ENCODE measurements around the gene NPC1. TPM values are rescaled to one million over a fixed set of nuclear protein-coding genes. Genes with fewer than 3 reads are reported as not detected.
A peak's percentile ranks its signal among the peaks of the same experiment; 100 is the strongest.
"Not testable (repeated sequence)": the region's sequence is repeated elsewhere in the genome, so short reads cannot be mapped to it uniquely, and the experiment has no call there.

NPC1 gene
- total RNA-seq, 1 donor from 2014 or later, result 38.1 TPM

DNA sequence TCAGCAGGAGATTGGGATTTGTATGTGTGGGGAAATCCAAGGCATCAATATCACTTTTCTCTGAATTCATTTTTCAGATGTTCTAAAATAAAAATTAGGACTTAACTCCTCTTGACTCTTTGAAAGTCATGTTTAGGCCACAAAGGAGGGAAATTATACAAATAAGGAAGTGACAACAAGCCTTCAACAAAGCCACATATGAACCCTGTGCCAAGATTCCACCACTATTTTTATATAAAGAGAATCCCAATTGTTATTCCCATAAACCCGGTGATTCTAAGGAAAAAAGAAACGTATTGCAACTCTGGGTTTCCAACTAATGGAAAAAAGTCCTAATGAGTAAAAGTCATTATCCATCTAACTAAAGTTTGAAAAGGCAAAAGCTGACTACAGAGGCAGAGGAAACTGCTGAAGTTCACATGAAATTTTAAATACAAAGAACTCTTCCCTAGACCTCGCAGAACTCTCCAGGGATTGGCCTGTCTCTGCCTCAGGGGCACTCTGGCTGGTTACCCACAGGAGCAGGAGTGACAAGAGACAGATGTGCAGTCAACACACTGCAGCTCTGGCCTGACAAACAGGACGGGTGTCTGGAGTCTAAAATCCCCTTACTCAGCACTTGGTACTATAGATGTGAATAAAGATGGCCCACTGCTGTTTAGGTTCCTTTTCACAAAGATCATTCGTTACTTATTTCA, 11.5 kb downstream of the NPC1 start:
- no peak for ATAC-seq

DNA sequence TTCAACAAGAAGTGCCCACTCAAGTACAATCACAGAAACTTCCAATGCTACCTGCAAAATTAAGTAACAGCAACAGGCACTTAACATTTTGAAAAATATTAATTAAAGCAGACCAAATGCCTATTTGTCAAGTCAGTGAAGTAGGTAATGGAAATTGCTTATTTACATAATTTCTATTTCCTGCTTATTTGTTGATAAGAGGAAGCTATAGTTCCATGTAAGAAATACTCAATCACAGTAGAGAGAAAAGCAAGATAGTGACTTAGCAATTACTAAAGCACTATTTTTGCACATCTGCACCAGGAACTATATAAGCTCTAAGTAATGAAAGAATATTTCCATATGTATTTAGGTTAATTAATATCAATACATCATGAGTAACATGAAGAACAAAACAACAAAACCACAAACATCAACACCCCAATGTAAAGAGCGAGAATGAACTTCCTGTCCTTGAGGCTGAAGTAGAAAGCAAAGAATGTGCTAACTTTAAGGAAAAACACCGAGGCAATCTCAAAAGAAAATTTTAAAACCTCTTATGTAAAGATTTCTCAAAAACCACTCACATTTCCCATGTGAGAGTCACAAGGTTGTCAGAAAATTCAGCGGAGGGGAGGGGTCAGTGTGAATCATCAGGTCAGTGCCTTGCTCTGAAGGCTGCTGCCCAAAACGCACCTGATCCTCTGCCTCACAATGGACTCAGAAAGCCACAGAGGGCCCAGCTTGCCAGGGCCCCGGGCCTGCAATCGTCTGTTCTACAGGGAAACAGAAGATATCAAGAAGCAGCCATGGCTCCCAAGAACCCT, 12.5 kb downstream of the NPC1 start:
- peak; percentile 66 for ATAC-seq

- ATAC-seq, result no peak
Observed at GRCh38 chr18:23573020-23573419, 13.3 kb downstream of the NPC1 start.

- ATAC-seq, result no peak
Observed at GRCh38 chr18:23572570-23572969, 13.7 kb downstream of the NPC1 start.

DNA sequence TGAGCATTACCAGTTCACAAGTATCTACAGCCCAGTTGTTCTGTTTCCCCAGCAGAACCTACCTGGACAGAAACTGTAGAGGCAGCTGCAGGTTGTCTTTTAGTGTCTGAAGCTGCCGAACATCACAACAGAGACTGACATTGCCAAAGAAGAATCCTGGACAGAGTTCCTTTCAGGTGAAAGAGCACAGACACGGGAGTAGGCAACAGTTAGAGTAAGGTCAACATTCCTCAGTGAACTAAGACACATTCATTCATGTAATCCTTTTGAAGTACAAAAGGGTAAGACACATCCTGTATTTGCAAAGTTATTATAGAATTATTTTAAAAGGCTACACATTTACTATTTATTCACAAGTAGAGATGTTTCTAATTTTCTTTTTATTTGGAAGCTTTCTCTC, 14.3 kb downstream of the NPC1 start:
- ATAC-seq, result no peak

DNA sequence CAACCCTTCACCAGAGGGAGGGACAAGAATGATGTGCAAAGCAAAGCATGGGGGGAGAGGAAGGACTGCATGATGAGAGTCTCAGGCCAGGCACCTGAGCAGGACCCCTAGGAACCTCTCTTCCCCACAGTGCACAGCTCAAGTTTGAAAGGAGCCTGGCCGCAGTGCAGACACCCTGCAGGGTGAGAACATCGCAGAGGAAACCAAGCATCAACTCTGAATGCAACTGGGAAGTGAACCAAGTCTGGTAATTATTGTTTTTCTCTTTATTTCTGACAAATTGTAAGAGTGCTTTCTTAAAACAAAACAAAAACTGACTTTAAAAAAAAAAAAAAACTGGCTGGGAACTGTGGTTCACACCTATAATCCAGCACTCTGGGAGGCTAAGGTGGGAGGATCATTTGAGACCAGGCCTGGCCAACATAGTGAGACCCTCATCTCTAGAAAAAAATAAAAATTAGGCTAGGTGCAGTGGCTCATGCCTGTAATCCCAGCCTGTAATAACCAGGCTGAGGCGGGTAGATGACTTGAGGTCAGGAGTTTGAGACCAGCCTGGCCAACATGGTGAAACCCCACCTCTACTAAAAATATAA, 15.3 kb downstream of the NPC1 start:
- ATAC-seq, result no peak

- ATAC-seq, result no peak
Observed at GRCh38 chr18:23569299-23570063, 16.8 kb downstream of the NPC1 start.

- ATAC-seq, result peak; percentile 42
Observed at GRCh38 chr18:23568281-23569138, 17.8 kb downstream of the NPC1 start.

DNA sequence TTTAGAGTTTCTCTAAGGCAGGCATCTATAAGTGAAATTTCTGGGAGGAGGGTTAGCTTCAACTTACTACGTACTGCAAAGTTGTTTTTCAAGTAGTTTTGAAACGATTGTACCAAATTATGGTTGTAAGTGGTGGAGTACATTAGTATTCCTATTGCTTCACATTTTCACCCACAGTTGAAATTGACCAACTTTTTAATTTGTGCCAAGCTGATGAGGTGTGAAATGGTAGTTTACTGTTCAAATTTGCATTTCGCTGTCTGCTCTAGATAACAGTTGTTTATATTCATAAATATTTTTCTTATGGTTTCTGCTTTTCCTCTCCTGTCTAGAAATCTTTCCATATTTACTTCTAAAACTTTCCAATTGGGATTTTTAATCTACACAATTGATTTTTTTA, 18.6 kb downstream of the NPC1 start:
- no peak for ATAC-seq

- ATAC-seq, result peak; percentile 88
Observed at GRCh38 chr18:23565916-23566547, 20.3 kb downstream of the NPC1 start.

DNA sequence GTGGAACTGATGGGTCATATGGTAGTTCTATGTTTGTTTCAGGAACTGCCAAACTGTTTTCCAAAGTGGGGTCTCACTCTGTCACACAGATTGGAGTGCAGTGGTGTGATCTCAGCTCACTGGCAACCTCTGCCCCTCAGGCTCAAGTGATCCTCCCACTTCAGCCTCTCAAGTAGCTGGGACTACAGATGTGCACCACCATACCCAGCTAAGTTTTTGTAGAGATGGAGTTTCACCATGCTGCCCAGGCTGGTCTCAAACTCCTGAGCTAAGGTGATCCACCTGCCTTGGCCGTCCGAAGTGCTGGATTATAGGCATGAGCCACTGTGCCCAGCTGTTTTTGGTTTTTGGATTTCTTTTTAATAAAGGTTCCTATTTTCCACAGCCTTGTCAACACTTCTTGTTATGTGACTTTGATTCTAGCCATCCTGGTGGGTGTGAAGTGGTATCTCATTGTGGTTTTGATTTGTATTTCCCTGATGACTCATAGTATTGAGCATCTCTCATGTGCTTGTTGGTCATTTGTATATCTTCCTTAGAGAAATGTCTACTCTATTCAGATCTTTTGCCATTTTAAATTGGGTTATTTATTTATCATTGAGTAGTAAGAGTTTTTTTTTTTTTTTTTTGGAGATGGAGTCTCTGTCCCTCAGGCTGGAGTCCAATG, 22.8 kb downstream of the NPC1 start:
- no peak for ATAC-seq

DNA sequence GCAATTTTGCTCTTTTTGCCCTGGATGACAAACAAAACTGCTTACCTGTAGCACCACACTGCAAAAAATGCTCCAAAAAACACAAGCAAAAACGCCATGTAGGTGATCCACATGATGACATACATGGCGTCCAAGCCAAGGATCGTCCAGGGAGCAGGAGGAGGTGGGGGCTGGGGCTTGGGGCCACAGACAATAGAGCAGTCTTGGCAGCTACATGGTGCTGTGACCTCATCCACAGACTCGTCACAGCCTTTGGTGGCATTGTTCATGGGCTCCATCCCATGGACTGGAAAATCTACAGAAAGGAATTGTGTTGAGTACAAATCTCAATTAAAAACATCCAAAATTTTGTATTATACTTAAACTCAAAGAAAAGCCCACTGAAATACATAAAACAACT, 26.1 kb downstream of the NPC1 start:
- no peak for ATAC-seq

GRCh38 chr18:23557511-23557910, 28.8 kb downstream of the NPC1 start:
- ATAC-seq, result not testable (repeated sequence)

GRCh38 chr18:23556145-23556780, 30.0 kb downstream of the NPC1 start:
- ATAC-seq, result no peak

DNA sequence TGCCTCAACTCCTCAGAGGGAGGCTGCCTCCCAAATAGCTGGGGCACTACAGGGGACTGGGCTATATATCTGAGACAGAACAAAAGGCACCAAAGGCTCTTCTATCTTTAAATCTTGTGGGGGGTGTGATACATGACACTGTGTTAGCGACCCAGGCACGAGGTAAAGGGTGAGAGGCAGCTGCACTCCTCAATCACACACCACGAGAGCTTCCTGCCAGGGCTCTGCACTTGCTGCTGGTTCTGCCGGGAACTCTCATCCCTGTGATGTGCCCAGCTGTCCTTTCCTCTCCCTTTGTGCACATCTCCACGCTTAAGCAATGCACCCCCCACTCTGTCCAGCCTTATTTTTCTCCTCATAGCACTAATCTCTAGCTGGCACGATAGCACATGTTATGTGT, 32.4 kb downstream of the NPC1 start:
- no peak for ATAC-seq

GRCh38 chr18:23552505-23552904, 33.8 kb downstream of the NPC1 start:
- ATAC-seq, result no peak

DNA sequence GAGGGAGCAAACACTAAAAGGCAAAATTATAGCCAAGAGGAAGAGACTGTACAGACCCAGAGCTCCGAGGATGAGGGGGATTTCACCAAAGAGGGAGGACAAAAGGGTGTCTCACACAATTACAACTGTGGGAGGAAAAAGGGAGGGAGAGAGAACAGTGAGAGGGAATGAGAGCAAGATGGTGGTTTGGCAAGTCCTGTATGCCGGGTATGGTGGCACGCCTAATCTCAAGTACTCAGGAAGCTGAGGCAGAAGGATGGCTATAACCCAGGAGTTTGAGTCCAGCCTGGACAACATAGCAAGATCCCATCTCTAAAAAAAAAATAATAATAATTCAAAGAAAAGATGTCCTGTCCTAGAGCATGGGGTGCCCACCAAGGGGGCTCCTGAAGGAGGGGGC, 34.3 kb downstream of the NPC1 start:
- no peak for ATAC-seq

DNA sequence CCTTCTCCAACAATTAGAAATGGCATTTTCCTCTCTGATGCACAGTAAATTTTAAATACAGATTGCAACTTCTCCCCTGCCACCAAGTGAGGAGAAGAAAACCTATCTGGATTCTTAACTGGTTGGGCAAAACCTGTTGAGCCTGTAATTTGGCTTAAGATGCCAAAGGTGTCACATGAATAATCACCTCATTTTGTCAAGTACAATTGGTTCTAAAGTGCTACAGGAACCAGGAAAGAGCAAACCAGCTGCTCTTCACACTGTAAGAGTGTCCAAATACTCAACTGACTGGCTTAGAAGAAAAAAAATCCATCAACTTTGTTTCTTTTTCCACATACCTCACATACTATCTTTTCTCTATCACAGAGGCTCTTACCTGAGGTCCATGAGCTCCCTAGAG, 35.4 kb downstream of the NPC1 start:
- ATAC-seq, result peak; percentile 86

GRCh38 chr18:23548719-23549118, 37.6 kb downstream of the NPC1 start:
- no peak for ATAC-seq

GRCh38 chr18:23548275-23548674, 38.0 kb downstream of the NPC1 start:
- ATAC-seq, result no peak

All from esophagus mucosa (tissue), 1 donor.